ENCODE measurements around the gene DDIT4. TPM values are rescaled to one million over a fixed set of nuclear protein-coding genes. Genes with fewer than 3 reads are reported as not detected.

Gene DDIT4
- total and polyA plus RNA-seq, 2 of the 8 experiments (the other 6 are each of a cell fraction or from before 2014, with no cell fraction given), result 47.4 to 108 TPM

DNA sequence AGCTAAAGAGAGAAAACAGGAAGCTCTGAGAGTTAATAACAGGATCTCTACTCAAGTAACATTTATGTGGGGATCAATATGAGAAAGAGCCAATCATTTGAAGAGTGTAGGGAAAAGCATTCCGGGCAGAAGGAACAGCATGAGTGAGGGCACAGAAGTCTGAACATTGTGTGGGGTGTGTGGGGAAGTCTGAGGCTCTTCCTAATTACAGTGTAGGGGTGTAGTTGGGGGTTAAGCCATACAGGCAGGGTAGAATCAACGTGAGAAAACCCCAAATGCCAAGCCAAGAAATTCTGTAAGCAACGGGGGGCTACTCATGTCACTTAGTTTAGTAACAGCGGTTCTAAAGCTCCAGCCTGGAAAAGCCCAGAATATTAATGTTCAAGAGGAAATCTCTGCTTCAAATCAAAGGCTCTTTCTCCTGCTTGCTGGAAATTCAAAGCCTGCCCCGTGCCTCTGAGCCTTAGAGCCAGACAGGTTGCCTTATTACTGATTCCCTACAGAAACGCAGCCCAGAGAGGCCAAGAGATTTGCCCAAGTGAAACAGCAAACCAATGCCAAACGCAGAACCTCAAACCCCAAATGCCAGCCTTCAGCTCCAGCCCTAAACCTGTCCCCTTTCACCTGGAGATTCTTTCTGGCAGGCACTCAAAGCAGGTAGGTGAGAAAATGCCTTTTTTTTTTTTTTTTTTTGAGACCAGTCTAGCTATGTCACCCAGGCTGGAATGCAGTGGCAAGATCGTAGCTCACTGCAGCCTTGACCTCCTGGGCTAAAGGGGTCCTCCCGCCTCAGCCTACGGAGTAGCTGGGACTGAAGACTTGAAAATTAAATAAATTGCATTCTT lies 44.9 kb downstream of the DDIT4 start:
- Histone ChIP-seq H3K4ac (replicated peaks; ENCODE audit: insufficient read length, low read depth, low read length) (no peak overlapping the region), H3K27me3 (replicated peaks in 1 of 4; ENCODE audit: control insufficient read depth in 3 of 4, extremely low read depth in 1 of 4, insufficient read depth in 3 of 4, low read length in 3 of 4) (no peaks in the 10 kb centered on the region), H2BK15ac (ENCODE audit: low read length) (no peak overlapping the region; the same call in 1 of the 2 replicates), H2BK5ac (ENCODE audit: low read depth, low read length) (no peak overlapping the region), H2AK5ac (ENCODE audit: low read depth, low read length) (peak overlapping the region; percentile 82; the same call in 1 of the 2 replicates), H3K79me2 (ENCODE audit: control insufficient read depth in 1 of 2, insufficient read depth in 2 of 2, low read length in 2 of 2) (no peaks in the 10 kb centered on the region), H3K79me1 (ENCODE audit: low read depth, low read length) (no peaks in the 10 kb centered on the region), H3K36me3 (ENCODE audit: control insufficient read depth in 2 of 4, insufficient read depth in 4 of 4, low read length in 3 of 4) (no peaks in the 10 kb centered on the region), H3K18ac (ENCODE audit: extremely low read depth, low read length) (peak overlapping the region; percentile 51; the same call in 1 of the 2 replicates), H3K9me3 (ENCODE audit: insufficient read depth in 2 of 2, low read depth in 1 of 2, low read length in 1 of 2) (no peaks in the 10 kb centered on the region), H3K23ac (ENCODE audit: insufficient read length) (no peak overlapping the region), H3K4me2 (ENCODE audit: insufficient read depth in 1 of 2, low read depth in 2 of 2, low read length in 2 of 2) (peak overlapping the region; percentile 47 to 58), H3K4me3 (ENCODE audit: extremely low read depth in 1 of 4, insufficient read depth in 2 of 4, low read depth in 3 of 4, low read length in 4 of 4) (peak overlapping the region in 3 of 4 experiments; percentile 3 to 55 (median 23); a peak in 4 of 8 replicates), H4K20me1 (replicated peaks in 1 of 2; ENCODE audit: control insufficient read depth in 1 of 2, insufficient read depth in 2 of 2, low read length in 2 of 2) (no peaks in the 10 kb centered on the region), H3K56ac (replicated peaks; ENCODE audit: insufficient read length, low read depth, low read length) (no peak overlapping the region), H3K23me2 (ENCODE audit: low read depth, low read length) (no peaks in the 10 kb centered on the region; the same call in 1 of the 2 replicates), H2BK20ac (ENCODE audit: low read length) (peak overlapping the region; percentile 68; the same call in 1 of the 2 replicates), H3K14ac (ENCODE audit: insufficient read length) (no peak overlapping the region), H4K5ac (ENCODE audit: insufficient read length, low read depth, low read length) (no peak overlapping the region), H2AFZ (ENCODE audit: low read length) (no peak overlapping the region), H3K9ac (replicated peaks in 1 of 4; ENCODE audit: extremely low read depth in 1 of 4, low read depth in 3 of 4, low read length in 3 of 4) (no peak overlapping the region), H2BK12ac (ENCODE audit: low read depth, low read length) (peak overlapping the region; percentile 68; the same call in 1 of the 2 replicates), H4K91ac (replicated peaks; ENCODE audit: insufficient read length, low read length) (no peak overlapping the region), H3K27ac (ENCODE audit: low read depth, low read length) (no peak overlapping the region), H4K8ac (ENCODE audit: extremely low read depth, insufficient read depth, low read length) (no peak overlapping the region), H3K4me1 (replicated peaks in 1 of 4; ENCODE audit: control insufficient read depth in 3 of 4, insufficient read depth in 4 of 4, low read length in 3 of 4) (peaks cover 17 to 39% (median 26%) of the 10 kb centered on the region in 4 experiments), H2BK120ac (replicated peaks; ENCODE audit: low read depth, low read length) (peak overlapping the region; percentile 59)
- TF ChIP-seq KDM1A (IDR thresholded peaks at IDR 0.05; ENCODE audit: borderline replicate concordance, low read length) (no peak; the same call in 1 of the 2 replicates), TEAD4 (IDR thresholded peaks at IDR 0.05; ENCODE audit: low read depth, low read length) (peak; percentile 47; the same call in 1 of the 2 replicates), HDAC2 (IDR thresholded peaks at IDR 0.05; ENCODE audit: borderline replicate concordance in 1 of 2, low read depth in 2 of 2, low read length in 2 of 2) (no peak), POU5F1 (IDR thresholded peaks at IDR 0.05; ENCODE audit: low read depth, low read length) (no peak)
- CTCF ChIA-PET (ENCODE audit: partially characterized antibody), result interaction anchor here (0.6 to 4.9 kb wide), 7 partner anchors 15 to 260 kb away, joined by 3 to 22 read pairs (median 3); partner anchors contain the start of gene DDIT4
- POLR2A ChIA-PET (ENCODE audit: partially characterized antibody), result interaction anchor here (0.9 to 39.2 kb wide), 10 partner anchors 7 to 205 kb away, joined by 3 to 895 read pairs (median 18); partner anchors contain the start of genes ANAPC16, ASCC1 and DDIT4
- FAIRE-seq (no peak), DNase-seq (ENCODE audit: low read depth in 1 of 2, low spot score in 2 of 2) (no peak)
- 76% methylated on average over 10 of the region's 10 CpGs; no CpG with 5 or more reads in 1 of the 2 experiments for WGBS, 2 experiments (ENCODE audit: extremely low coverage in 1 of 2, insufficient coverage in 1 of 2, insufficient read length in 1 of 2, insufficient replicate concordance in 2 of 2, low coverage in 1 of 2, low lambda C conversion rate in 2 of 2, missing lambda C conversion rate in 1 of 2)

Data from H1 (cell line).